ENCODE data around the gene LINGO3. TPM values are rescaled to one million over a fixed set of nuclear protein-coding genes. Genes with fewer than 3 reads are reported as not detected.

LINGO3 gene
- total RNA-seq, 2 donors from 2014 or later, result 0.58 TPM; not detected in 1

GRCh38 chr19:2278459-2279158 lies 29.3 kb downstream of the LINGO3 start:
- TF ChIP-seq CTCF (IDR thresholded peaks at IDR 0.05), result no peak
- H3K36me3 ChIP-seq, result no peaks in the 10 kb centered on the region
- intact Hi-C loops (cut with DNase I), result loop anchor here (5.0 kb wide), 1 partner anchor 39 kb away; no protein-coding TSS in a partner anchor
- no peaks in the 10 kb centered on the region for H3K9me3 ChIP-seq
- no peak overlapping the region for H3K9ac ChIP-seq (ENCODE audit: low read depth in 2 of 2, low read length in 2 of 2)
- no peak overlapping the region for H3K4me3 ChIP-seq
- no peak overlapping the region for H3K27ac ChIP-seq
- peaks cover 12% of the 10 kb centered on the region for H3K27me3 ChIP-seq
- peaks cover 21% of the 10 kb centered on the region for H3K4me1 ChIP-seq
- peak; percentile 67 for DNase-seq

GRCh38 chr19:2277138-2277537 lies 30.8 kb downstream of the LINGO3 start:
- Histone ChIP-seq H3K4me3 (no peak overlapping the region), H3K27ac (no peak overlapping the region), H3K9me3 (no peaks in the 10 kb centered on the region), H3K9ac (ENCODE audit: low read depth in 2 of 2, low read length in 2 of 2) (no peak overlapping the region), H3K36me3 (no peaks in the 10 kb centered on the region), H3K27me3 (peaks cover 4% of the 10 kb centered on the region), H3K4me1 (peaks cover 32% of the 10 kb centered on the region)
- no peak for DNase-seq
- no peak for TF ChIP-seq CTCF (IDR thresholded peaks at IDR 0.05)
- intact Hi-C loops (cut with DNase I), result loop anchor here (5.0 kb wide), 1 partner anchor 40 kb away; no protein-coding TSS in a partner anchor

GRCh38 chr19:2276429-2276986 lies 31.4 kb downstream of the LINGO3 start:
- no peak overlapping the region for H3K27ac ChIP-seq
- H3K36me3 ChIP-seq, result no peaks in the 10 kb centered on the region
- DNase-seq, result no peak
- H3K4me3 ChIP-seq, result no peak overlapping the region
- intact Hi-C loops (cut with DNase I), result loop anchor here (5.0 kb wide), 1 partner anchor 41 kb away; no protein-coding TSS in a partner anchor
- peaks cover 39% of the 10 kb centered on the region for H3K4me1 ChIP-seq
- H3K27me3 ChIP-seq, result no peaks in the 10 kb centered on the region
- TF ChIP-seq CTCF (IDR thresholded peaks at IDR 0.05), result no peak
- H3K9ac ChIP-seq (ENCODE audit: low read depth in 2 of 2, low read length in 2 of 2), result peak overlapping the region; percentile 19 to 24
- no peaks in the 10 kb centered on the region for H3K9me3 ChIP-seq

- Histone ChIP-seq H3K9ac (ENCODE audit: low read depth in 2 of 2, low read length in 2 of 2) (peak overlapping the region; percentile 35 to 68), H3K27ac (peak overlapping the region; percentile 50), H3K4me3 (no peak overlapping the region), H3K27me3 (no peaks in the 10 kb centered on the region), H3K36me3 (no peaks in the 10 kb centered on the region), H3K4me1 (peaks cover 40% of the 10 kb centered on the region), H3K9me3 (no peaks in the 10 kb centered on the region)
- intact Hi-C loops (cut with DNase I), result loop anchor here (2.0 to 5.0 kb wide), 2 partner anchors 41 to 115 kb away; no protein-coding TSS in a partner anchor
- no peak for TF ChIP-seq CTCF (IDR thresholded peaks at IDR 0.05)
- peak; percentile 53 for DNase-seq
Measured at GRCh38 chr19:2275588-2276428, 32.1 kb downstream of the LINGO3 start.

GRCh38 chr19:2274931-2275535 lies 32.9 kb downstream of the LINGO3 start:
- peaks cover 40% of the 10 kb centered on the region for H3K4me1 ChIP-seq

More at GRCh38 chr19:2274931-2275535, 32.9 kb downstream of the LINGO3 start:
- DNase-seq, result peak; percentile 85
- Histone ChIP-seq H3K27me3 (no peaks in the 10 kb centered on the region), H3K27ac (peak overlapping the region; percentile 50), H3K36me3 (no peaks in the 10 kb centered on the region), H3K9me3 (no peaks in the 10 kb centered on the region), H3K9ac (ENCODE audit: low read depth in 2 of 2, low read length in 2 of 2) (peak overlapping the region in 1 of 2 donors; percentile 68), H3K4me3 (no peak overlapping the region)
- TF ChIP-seq CTCF (IDR thresholded peaks at IDR 0.05), result peak; percentile 35
- intact Hi-C loops (cut with DNase I), result loop anchor here (2.0 to 5.0 kb wide), 3 partner anchors 38 to 116 kb away; partner anchors contain the start of genes PLEKHJ1 and SF3A2

Measured in colonic mucosa (tissue), 4 donors.